NCI-H524 treated with DMSO at 0.1 percent for 48 hours (cell line): Measurements from ENCODE around the gene TRIM62.

Experiments used
- DNase-seq: peaks from one replicate; lab custom pipeline; 2025; lab: John Stamatoyannopoulos, UW

TRIM62 gene

GRCh38 chr1:33097137-33097611 lies 84.7 kb downstream of the TRIM62 start:
- DNase-seq, result no peak

GRCh38 chr1:33096363-33097005 lies 85.4 kb downstream of the TRIM62 start:
- peak; percentile 36 for DNase-seq
